Lower leg skin (tissue), 3 donors: Measurements from ENCODE around the gene IQCK.

Experiments used
- POLR2A ChIP-seq, 2 donors: fragments of 450-650 bp; IDR thresholded peaks; one replicate each; pipeline ENCODE4 v1.6.1; 2016 to 2017; ENCODE audit warnings: antibody characterized with exemption in 2 of 2, mild to moderate bottlenecking in 1 of 2, moderate library complexity in 1 of 2
- TF ChIP-seq, protein P1 (sequence below), 3 donors: fragments of 450-650 bp; IDR thresholded peaks; one replicate each; pipeline ENCODE4 v1.5.1; 2016; ENCODE audit warnings: antibody characterized with exemption in 3 of 3, mild to moderate bottlenecking in 3 of 3, moderate library complexity in 2 of 3

DNA sequence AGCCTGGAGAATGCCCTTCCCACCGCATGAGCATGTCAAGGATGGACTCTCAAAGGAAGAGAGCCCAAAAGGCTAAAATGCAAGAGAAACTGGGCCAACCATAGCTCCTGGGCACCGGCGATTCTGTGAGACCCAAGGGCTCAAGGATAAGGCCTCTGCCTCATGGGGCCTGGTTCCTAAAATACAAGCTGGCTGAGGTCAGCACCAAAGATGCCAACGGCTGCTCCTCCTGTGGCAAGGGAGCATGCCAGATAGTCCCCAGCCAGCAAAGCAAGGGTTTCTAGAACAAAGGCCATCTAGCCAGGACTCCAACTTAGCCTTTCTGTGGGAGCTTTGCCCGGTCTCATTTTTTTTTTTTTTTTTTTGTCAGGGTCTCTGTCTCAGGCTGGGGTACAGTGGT, 146.5 kb downstream of the IQCK start:
- TF ChIP-seq, protein P1, sequence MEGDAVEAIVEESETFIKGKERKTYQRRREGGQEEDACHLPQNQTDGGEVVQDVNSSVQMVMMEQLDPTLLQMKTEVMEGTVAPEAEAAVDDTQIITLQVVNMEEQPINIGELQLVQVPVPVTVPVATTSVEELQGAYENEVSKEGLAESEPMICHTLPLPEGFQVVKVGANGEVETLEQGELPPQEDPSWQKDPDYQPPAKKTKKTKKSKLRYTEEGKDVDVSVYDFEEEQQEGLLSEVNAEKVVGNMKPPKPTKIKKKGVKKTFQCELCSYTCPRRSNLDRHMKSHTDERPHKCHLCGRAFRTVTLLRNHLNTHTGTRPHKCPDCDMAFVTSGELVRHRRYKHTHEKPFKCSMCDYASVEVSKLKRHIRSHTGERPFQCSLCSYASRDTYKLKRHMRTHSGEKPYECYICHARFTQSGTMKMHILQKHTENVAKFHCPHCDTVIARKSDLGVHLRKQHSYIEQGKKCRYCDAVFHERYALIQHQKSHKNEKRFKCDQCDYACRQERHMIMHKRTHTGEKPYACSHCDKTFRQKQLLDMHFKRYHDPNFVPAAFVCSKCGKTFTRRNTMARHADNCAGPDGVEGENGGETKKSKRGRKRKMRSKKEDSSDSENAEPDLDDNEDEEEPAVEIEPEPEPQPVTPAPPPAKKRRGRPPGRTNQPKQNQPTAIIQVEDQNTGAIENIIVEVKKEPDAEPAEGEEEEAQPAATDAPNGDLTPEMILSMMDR (IDR thresholded peaks at IDR 0.05) = no peak
- TF ChIP-seq POLR2A (IDR thresholded peaks at IDR 0.05) = no peak
